SW480 (cell line): ENCODE measurements around the gene JAK2.
"Not testable (repeated sequence)": the region's sequence is repeated elsewhere in the genome, so short reads cannot be mapped to it uniquely, and the experiment has no call there.

Source experiments
- DNase-seq: peaks from one replicate; pipeline ENCODE4 v3.0.0-alpha.2; 2016; ENCODE audit warnings: low spot score

JAK2 gene

DNA sequence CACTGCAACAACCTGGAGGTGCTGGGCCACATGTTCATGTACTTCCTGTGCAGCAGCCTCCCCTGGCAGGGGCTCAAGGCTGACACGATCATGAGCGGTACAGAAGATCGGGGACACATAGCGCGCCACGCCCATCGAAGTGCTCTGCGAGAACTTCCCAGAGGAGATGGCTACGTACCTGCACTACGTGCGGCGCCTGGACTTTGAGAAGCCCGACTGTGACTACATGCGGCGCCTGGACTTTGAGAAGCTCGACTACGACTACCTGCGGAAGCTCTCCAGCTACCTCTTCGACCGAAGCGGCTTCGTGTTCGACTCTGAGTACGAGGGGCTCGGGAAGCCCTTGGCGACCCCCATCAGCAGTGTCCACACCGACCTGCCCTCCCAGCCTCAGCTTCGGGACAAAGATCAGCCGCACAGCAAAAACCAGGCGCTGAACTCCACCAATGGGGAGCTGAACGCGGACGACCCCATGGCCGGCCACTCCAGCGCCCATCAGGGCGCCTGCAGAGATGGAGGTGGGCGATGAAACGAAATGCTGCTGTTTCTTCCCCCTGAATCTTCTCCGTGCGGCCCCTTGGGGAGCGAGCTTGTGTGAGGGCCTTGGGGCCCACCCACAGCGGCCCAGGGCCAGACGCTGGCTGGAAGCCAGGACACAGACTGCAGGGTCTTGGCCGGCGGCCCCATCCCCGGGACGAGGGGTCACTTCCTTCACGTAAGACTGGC, 56.5 kb downstream of the JAK2 start:
- DNase-seq: no peak

DNA sequence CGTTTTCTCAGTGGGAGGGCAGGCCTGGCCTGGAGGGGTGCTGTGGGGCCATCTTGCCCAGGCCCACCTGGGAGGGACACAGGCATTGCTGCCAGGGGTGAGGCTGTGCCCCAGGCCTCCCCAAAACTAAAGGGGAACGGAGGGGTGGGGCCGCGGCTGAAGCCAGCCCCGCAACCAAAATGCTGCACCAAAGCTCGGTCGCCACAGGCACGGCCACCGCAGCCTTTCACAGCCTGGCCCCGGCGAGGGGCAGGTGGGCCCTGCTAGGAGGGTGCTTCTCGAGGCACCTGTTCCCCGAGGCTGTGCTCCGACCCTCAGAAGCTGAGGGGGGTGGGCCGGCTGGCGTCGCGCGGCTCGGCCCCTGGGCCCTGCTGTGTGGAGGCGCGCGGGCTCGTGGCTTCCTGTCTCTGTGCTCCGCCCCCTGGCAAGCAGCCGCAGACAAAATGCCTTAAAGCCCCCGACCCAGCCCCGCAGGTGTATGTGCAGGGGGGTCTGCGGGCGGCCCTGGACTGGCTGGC, 57.6 kb downstream of the JAK2 start:
- no peak for DNase-seq

DNA sequence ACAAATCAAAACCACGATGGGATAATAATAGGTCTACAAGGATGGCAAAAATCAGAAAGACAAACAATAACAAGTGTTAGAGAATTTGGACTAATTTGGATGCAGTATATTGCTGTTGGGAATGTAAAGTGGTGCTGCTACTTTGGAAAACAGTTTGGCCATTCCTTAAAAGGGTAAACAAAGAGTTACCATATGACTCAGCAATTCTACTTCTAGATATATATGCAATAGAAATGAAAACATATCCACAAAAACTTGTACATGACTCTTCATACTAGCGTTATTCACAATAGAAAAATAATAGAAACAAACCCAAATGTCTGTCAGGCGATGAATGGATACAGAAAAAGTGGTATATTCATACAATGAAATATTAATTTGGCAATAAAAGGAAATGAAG, 58.3 kb downstream of the JAK2 start:
- no peak for DNase-seq

DNA sequence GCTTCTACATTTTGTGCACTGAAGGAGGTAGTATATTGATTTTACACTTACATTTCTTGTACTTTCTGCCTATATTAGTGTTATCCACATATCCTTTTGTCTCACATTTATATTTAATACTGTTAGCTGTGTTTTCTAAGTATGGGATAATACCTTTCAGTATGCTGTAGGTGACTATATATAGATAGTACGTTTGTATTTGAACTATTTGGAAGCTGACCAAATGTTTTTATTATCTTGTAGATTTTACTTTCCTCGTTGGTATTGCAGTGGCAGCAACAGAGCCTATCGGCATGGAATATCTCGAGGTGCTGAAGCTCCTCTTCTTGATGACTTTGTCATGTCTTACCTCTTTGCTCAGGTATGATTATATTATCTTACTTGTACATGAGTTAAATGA, 59.1 kb downstream of the JAK2 start:
- no peak for DNase-seq

DNA sequence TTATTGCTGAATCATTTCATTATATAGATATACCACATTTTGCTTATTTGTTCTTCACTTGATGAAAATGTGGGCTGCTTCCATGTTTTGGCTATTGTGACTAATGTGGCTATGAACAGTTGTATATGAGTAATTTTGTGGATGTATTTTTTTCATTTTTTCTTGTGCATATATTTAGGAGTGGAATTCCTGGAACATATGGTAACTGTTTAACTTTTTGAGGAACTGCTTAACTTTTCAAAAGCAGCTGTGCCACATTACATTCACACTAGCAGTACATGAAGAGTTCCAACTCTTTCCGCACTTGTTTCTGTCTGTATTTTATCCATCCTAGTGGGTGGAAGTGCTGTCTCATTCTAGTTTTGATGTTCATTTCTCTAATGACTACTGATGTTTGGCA, 67.8 kb downstream of the JAK2 start:
- DNase-seq: no peak

DNA sequence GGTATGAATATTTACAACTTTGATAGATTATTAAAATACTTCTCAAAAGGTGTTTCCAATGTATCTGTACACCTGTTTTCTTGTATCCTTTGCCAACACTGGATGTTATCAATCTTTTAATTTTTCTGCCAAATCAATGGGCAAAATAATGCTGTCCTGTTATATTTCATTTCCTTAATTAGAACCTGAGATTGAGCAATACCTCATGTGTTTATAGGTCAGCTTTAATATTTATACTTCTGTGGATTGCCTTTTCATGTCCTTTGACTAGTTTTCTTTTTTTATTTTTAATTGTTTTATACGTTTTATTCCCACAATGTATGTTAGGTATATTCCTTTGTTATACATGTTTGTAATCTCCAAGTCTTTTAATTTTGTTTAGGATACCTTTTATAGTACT, 77.6 kb downstream of the JAK2 start:
- no peak for DNase-seq

DNA sequence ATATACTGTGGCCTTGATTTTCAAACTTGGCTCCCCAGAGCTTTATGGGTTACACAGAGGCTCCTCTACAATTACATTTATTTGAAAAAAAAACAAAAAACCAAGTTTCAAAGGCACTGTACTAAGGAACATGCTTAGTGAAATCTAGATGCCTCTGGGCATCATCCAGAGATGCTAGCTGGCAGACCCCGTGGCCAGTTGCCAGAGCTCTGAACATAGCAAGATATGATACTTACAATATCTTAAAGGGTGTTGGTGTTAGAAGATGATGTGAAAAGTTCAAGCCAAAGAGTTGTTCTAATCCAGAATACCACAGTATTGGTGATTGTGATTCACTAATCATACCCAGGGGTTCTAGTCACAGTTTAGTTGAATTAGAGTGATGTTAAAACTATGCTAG, 87.8 kb downstream of the JAK2 start:
- DNase-seq: no peak

DNA sequence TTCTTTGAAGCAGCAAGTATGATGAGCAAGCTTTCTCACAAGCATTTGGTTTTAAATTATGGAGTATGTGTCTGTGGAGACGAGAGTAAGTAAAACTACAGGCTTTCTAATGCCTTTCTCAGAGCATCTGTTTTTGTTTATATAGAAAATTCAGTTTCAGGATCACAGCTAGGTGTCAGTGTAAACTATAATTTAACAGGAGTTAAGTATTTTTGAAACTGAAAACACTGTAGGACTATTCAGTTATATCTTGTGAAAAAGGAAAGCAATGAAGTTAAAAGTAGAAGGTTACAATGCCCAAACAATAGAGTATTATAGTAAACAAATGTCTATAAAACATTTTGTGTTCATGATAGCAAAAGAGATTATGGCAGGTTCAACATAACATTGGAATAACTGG, 88.6 kb downstream of the JAK2 start:
- no peak for DNase-seq

DNA sequence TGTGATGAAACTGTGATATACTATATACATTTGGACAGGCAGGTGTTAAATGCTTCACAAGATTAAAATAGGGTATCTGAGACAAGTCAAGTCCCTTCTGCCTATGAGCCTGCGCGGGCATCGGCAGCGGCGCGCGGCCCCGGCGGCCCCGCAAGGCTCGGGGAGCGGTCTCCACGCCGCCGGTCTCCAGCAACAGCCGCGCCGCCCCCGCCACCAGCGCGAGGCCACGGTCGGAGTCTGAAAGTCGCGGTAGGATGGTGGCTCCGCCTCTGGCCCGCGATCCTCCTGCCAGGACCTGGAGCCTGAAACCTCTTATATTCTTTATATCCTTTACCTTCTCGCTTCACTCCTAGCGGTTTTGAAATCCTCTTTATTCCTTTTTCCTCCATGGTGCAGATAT, 100.9 kb downstream of the JAK2 start:
- no peak for DNase-seq

DNA sequence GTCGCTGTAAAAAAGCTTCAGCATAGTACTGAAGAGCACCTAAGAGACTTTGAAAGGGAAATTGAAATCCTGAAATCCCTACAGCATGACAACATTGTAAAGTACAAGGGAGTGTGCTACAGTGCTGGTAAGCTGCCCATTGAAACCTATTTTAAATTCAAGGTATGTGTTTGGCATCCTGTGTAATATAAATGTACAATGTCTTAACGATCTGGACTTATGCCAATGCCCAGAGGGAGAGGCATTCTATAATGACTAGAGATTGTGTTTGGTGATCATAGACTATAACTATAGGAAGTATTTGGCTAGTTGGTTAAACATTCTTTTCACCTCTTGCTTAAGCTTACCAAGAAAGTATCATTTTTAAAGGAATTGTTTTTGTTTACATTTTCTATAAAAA, 104.7 kb downstream of the JAK2 start:
- DNase-seq: no peak

DNA sequence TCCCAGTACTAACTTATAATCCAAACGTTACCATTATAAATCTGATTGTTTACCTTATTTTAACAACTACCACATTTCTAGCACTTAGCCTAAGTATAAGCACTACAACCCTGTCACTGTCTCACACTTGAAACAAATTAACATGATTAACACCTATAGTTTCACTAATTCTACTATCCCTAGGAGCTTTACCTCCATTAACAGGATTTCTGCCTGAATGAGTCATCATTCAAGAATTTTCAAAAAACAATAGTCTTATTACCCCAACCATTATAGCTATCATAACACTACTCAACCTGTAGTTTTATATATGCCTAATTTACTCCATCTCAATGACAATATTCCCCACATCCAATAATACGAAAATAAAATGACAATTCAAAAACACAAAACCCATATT, 110.7 kb downstream of the JAK2 start:
- no peak for DNase-seq

DNA sequence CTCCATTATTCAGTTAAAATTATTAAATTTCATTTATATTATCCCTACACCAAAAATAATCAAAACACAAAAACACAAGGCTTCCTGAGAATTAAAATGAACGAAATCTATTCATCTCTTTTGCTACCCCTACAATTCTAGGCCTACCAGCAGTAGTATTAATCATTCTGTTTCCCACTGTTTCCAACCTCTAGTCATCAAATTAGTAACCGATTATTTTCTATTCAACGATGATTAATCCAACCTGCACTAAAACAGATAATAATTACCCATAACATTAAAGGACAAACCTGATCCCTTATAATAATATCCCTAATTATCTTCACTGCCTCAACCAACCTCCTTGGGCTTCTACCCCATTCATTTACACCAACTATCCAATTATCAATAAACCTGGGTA, 114.4 kb downstream of the JAK2 start:
- DNase-seq: no peak

DNA sequence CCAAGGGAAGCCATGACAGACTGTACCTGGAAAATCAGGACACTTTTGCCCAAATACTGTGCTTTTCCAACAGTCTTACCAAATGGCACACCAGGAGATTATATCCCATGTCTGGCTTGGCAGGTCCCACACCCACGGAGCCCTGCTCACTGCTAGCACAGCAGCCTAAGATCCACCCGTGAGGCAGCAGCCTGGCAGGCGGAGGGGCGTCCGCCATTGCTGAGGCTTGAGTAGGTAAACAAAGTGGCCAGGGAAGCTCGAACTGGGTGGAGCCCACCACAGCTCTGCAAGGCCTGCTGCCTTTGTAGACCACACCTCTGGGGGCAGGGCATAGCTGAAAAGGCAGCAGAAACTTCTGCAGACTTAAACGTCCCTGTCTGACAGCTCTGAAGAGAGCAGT, 116.1 kb downstream of the JAK2 start:
- not testable (repeated sequence) for DNase-seq

DNA sequence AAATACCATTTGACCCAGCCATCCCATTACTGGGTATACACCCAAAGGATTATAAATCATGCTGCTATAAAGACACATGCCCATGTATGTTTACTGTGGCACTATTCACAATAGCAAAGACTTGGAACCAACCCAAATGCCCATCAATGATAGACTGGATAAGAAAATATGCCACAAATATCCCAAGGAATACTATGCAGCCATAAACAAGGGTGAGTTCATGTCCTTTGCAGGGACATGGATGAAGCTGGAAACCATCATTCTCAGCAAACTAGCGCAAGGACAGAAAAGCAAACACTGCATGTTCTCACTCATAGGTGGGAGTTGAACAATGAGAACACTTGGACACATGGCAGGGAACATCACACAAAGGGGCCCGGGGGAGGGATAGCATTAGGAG, 121.4 kb downstream of the JAK2 start:
- not testable (repeated sequence) for DNase-seq

DNA sequence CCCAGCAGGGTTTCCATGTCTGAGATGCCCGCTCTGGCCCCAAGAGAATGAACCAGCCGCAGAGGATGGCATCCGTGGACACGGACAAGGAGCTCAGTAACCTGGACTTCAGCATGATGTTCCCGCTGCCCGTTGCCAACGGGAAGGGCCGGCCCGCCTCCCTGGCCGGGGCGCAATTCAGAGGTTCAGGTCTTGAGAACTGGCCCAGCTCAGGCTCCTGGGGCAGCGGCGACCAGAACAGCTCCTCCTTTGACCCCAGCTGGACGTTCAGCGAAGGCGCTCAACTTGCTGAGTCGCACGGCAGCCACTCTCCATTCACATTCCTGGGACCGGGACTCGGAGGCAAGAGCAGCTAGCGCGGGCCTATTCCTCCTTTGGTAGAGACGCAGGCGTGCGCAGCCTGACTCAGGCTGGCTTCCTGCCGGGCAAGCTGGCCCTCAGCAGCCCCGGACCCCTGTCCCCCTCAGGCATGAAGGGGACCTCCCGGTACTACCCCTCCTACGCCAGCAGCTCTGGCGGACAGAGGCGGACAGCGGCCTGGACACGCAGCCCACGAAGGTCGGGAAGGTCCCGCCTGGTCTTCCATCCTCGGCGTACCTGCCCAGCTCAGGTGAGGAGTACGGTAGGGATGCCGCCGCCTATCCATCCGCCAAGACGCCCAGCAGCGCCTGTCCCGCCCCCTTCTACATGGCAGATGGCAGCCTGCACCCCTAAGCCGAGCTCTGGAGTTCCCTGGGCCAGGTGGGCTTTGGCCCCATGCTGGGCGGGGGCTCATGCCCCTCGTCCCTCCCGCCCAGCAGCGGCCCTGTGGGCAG, 126.0 kb downstream of the JAK2 start:
- DNase-seq: no peak

DNA sequence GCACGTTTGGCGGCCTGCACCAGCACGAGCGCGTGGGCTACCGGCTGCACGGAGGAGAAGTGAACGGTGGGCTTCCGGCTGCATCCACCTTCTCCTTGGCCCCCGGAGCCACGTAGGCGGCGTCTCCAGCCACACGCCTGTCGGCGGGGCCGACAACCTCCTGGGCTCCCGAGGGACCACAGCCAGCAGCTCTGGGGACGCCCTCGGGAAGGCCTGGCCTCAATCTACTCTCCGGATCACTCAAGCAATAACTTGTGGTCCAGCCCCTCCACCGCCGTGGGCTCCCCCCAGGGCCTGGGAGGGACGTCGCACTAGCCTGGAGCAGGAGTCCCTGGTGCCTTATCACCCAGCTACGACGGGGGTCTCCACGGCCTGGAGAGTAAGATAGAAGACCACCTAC, 126.6 kb downstream of the JAK2 start:
- no peak for DNase-seq

DNA sequence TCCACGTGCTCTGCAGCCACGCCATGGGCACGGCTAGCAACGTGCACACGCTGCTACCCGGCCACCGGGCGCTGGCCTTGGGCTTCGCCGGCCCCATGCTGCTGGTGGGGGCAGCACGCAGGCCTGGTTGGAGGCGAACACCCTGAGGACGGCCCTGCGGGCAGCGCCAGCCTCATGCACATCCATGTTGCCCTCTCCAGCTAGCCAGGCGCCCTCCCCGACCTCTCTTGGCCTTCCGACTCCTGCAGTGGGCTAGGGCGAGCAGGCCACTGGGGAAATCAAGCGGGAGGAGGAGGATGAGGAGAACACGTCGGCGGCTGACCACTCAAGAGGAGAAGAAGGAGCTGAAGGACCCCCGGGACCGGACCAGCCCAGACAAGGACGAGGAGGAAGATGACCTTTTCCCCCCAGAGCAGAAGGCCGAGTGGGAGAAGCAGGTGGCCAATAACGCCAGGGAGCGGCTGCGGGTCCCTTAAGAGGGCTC, 127.1 kb downstream of the JAK2 start:
- no peak for DNase-seq

DNA sequence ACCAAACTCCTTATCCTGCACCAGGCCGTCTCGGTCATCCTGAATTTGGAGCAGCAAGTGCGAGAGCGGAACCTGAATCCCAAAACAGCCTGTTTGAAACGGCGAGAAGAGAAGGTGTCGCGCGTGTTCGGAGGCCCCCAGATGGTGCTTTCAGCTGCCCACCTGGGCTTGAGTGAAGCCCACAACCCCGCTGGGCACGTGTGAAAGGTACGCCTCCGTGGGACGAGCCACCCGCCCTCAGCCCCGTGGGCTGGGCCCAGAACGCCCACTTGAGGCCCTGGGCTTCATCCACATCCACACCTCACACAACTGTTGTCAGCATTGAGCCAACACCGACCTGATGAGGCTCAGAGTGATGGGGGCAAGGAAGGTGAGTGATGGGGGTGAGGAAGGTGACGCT, 127.6 kb downstream of the JAK2 start:
- no peak for DNase-seq

DNA sequence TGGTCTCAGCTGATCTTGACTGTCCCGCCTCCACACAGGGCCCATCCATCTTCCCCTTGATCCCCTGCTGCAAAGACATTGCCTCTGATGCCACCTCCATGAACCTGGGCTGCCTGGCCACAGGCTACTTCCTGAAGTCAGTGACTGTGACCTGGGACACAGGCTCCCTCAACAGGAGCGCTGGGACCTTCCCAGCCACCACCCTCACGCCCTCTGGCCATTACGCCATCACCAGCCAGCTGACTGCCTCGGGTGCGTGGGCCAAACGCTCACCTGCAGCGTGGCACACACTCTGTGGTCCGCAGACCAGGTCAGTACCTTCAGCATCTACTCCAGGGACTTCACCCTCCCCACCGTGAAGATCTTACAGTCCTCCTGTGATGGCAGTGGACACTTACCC, 128.5 kb downstream of the JAK2 start:
- no peak for DNase-seq

DNA sequence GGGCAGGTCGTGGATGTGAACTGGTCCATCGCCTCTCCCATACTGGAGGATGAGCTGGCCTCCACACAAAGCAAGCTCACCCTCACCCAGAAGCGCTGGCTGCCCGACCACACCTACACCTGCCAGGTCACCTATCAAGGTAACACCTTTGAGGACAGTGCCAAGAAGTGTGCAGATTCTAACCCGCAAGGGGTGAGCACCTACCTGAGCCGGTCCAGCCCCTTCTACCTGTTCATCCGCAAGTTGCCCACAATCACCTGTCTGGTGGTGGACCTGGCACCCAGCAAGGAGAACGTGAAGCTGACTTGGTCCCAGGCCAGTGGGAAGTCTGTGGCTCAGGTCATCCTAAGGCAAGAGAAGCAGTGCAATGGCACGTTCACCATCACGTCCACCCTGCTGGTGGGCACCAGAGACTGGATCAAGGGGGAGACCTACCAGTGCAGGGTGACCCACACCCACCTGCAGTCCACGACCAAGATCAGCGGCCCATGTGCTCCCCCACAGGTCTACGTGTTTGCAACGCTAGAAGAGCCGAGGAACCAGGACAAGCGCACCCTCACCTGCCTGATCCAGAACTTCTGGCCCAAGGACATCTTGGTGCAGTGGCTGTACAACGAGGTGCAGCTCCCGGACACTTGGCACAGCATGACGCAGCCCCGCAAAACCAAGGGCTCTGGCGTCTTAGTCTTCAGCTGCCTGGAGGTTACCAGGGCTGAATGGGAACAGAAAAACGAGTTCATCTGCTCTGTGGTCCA, 129.1 kb downstream of the JAK2 start:
- no peak for DNase-seq

DNA sequence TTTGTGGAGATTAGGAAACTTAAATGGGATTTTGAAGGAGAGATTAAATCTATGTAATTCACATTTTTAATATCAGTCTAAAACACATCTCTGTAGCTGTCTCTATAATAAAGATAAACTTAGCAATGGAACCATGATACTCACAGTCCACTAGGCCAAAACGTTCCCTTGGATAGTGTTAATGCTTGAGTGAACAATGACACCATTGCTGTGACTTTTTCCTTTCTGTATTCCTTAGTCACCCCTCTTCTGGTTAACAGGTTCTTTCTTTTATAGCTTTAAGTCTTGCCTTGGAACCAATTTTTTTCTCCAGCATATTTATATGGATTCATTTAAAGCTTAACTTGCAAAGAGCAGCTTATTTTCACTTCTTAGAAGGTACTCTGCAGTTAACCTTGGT, 137.0 kb downstream of the JAK2 start:
- DNase-seq: no peak

DNA sequence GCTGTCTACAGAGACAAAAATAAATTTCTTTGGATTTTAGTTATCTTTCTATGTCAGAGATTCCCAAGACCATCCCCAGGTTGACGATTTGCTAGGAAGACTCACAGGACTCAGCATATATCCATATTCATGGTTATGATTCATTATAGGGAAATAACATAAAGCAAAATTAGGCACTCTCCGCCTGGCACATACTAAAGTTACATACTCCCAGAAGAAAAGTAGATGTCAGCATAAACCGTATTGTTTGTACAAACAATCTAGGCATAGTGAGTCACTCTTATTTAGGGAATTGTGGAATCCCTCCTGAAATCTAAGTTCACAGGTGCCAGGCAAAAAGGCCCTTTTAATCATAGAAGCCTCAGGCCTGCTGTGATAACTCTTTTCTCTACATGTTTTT, 137.4 kb downstream of the JAK2 start:
- DNase-seq: no peak

DNA sequence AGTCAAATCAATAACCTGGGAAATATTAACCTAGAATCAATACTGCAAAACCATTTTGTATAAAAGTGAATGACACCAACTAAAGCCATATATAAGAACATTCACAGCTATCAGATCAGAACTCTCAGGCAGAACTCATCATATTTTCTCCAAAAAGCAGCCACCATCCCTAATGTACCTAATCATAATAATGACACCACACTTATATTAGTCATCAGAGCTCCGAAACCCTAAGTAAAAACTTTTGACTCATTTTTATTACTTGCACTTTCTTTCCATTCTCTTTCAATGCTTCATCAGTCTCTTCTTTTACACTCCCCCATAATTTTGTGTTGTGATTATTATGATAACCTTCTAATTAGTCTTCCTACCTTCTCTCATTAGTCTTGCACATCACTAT, 155.1 kb downstream of the JAK2 start:
- DNase-seq: no peak
